H9 (cell line): ENCODE data around the gene P2RY12. TPM values are rescaled to one million over a fixed set of nuclear protein-coding genes. Genes with fewer than 3 reads are reported as not detected.

Experiments used
- DNase-seq: peaks from one replicate; pipeline ENCODE4 v3.0.0-alpha.2; 2017
- H2AFZ ChIP-seq: one replicate; pipeline ENCODE4 v1.6.1; 2013; ENCODE audit warnings: mild to moderate bottlenecking, low read length, control low read depth, moderate library complexity
- H2AK5ac ChIP-seq: 2 replicates; pipeline ENCODE4 v1.6.1; 2013; ENCODE audit warnings: low read length, control low read depth, mixed read lengths; ENCODE audit not compliant: insufficient read length
- H2BK120ac ChIP-seq: one replicate; pipeline ENCODE4 v1.6.1; 2013; ENCODE audit warnings: low read depth, mild to moderate bottlenecking, low read length, control low read depth, inconsistent platforms; ENCODE audit not compliant: poor library complexity, severe bottlenecking
- H2BK12ac ChIP-seq: 2 replicates; pipeline ENCODE4 v1.6.1; 2013; ENCODE audit warnings: low read length, control low read depth, mixed read lengths, low read depth; ENCODE audit not compliant: insufficient read length
- H2BK15ac ChIP-seq: 2 replicates; pipeline ENCODE4 v1.6.1; 2013; ENCODE audit warnings: low read depth, low read length, control low read depth
- H2BK20ac ChIP-seq: one replicate; pipeline ENCODE4 v1.6.1; 2013; ENCODE audit warnings: low read depth, mild to moderate bottlenecking, low read length, control low read depth, inconsistent platforms; ENCODE audit not compliant: poor library complexity, severe bottlenecking
- H2BK5ac ChIP-seq: 2 replicates; pipeline ENCODE4 v1.6.1; 2013; ENCODE audit warnings: low read length, control low read depth, mixed read lengths; ENCODE audit not compliant: insufficient read length
- H3K14ac ChIP-seq: 2 replicates; pipeline ENCODE4 v1.6.1; 2013; ENCODE audit warnings: low read length, control low read depth; ENCODE audit not compliant: insufficient read depth
- H3K18ac ChIP-seq: 2 replicates; pipeline ENCODE4 v1.6.1; 2013; ENCODE audit warnings: low read depth, mild to moderate bottlenecking, mixed read lengths, low read length, control low read depth; ENCODE audit not compliant: insufficient read length
- H3K23ac ChIP-seq: 2 replicates; pipeline ENCODE4 v1.6.1; 2013; ENCODE audit warnings: low read length, control low read depth, mixed read lengths, low read depth; ENCODE audit not compliant: insufficient read length
- H3K23me2 ChIP-seq: 2 replicates; pipeline ENCODE4 v1.6.1; 2013; ENCODE audit warnings: low read depth, mild to moderate bottlenecking, mixed read lengths, low read length, control low read depth; ENCODE audit not compliant: insufficient read length, poor library complexity, severe bottlenecking
- H3K27ac ChIP-seq: 2 replicates; pipeline ENCODE4 v1.5.1; 2013; ENCODE audit warnings: low read length, control low read depth, mixed read lengths, low read depth; ENCODE audit not compliant: insufficient read length
- H3K27me3 ChIP-seq: 2 replicates; pipeline ENCODE4 v1.6.1; 2013; ENCODE audit warnings: low read length, control low read depth, inconsistent platforms; ENCODE audit not compliant: insufficient read depth
- H3K4ac ChIP-seq: 2 replicates; pipeline ENCODE4 v1.6.1; 2013; ENCODE audit warnings: low read depth, mild to moderate bottlenecking, control low read depth, inconsistent platforms, low read length, moderate library complexity
- H3K4me1 ChIP-seq: 2 replicates; pipeline ENCODE4 v1.6.1; 2013; ENCODE audit warnings: low read length, control low read depth, inconsistent platforms; ENCODE audit not compliant: insufficient read depth
- H3K4me2 ChIP-seq: 2 replicates; pipeline ENCODE4 v1.6.1; 2013; ENCODE audit warnings: low read length, control low read depth, mixed read lengths; ENCODE audit not compliant: insufficient read length, insufficient read depth
- H3K56ac ChIP-seq: 2 replicates; pipeline ENCODE4 v1.6.1; 2013; ENCODE audit warnings: low read depth, mild to moderate bottlenecking, mixed read lengths, low read length, control low read depth; ENCODE audit not compliant: insufficient read length
- H3K79me1 ChIP-seq: 2 replicates; pipeline ENCODE4 v1.6.1; 2013; ENCODE audit warnings: low read depth, mild to moderate bottlenecking, moderate library complexity, low read length, control low read depth, inconsistent platforms; ENCODE audit not compliant: insufficient read depth, poor library complexity, severe bottlenecking
- H3K79me2 ChIP-seq: 2 replicates; pipeline ENCODE4 v1.6.1; 2013; ENCODE audit warnings: low read length, control low read depth, inconsistent platforms; ENCODE audit not compliant: insufficient read depth
- H3K9ac ChIP-seq: 2 replicates; pipeline ENCODE4 v1.6.1; 2013; ENCODE audit warnings: low read length, control low read depth, mixed read lengths; ENCODE audit not compliant: insufficient read length; ENCODE audit errors: extremely low read depth
- H3K9me3 ChIP-seq: one replicate; pipeline ENCODE4 v1.6.1; 2013; ENCODE audit warnings: low read depth, low read length, inconsistent platforms; ENCODE audit not compliant: control insufficient read depth
- H3T11ph ChIP-seq: one replicate; pipeline ENCODE4 v1.6.1; 2013; ENCODE audit warnings: mild to moderate bottlenecking, low read length, control low read depth, inconsistent platforms
- H4K20me1 ChIP-seq: one replicate; pipeline ENCODE4 v1.6.1; 2013; ENCODE audit not compliant: control insufficient read depth, insufficient read length, insufficient read depth
- H4K5ac ChIP-seq: 2 replicates; pipeline ENCODE4 v1.6.1; 2013; ENCODE audit warnings: low read depth, mild to moderate bottlenecking, mixed read lengths, low read length, control low read depth; ENCODE audit not compliant: insufficient read length
- H4K8ac ChIP-seq: replicated peaks from 2 replicates; pipeline ENCODE4 v1.6.1; 2013; ENCODE audit warnings: low read length, control low read depth, mixed read lengths, low read depth; ENCODE audit not compliant: insufficient read length
- H4K91ac ChIP-seq: 2 replicates; pipeline ENCODE4 v1.6.1; 2013; ENCODE audit warnings: low read depth, mild to moderate bottlenecking, moderate library complexity, mixed read lengths, low read length, control low read depth; ENCODE audit not compliant: insufficient read length
- H3K27ac Mint-ChIP-seq, 3 experiments: 2 replicates in 2 of 3; 3 replicates in 1 of 3; pipeline ENCODE4 v1.8.0; 2020 to 2021; ENCODE audit warnings: mixed read lengths in 3 of 3, mild to moderate bottlenecking in 1 of 3, moderate library complexity in 1 of 3
- H3K27me3 Mint-ChIP-seq: 2 replicates; pipeline ENCODE4 v1.8.0; 2021; ENCODE audit warnings: low read depth, mild to moderate bottlenecking, moderate library complexity, mixed read lengths
- H3K36me3 Mint-ChIP-seq, 3 experiments: 2 replicates in 2 of 3; 3 replicates in 1 of 3; pipeline ENCODE4 v1.8.0; 2020 to 2021; ENCODE audit warnings: low read depth in 3 of 3, mixed read lengths in 3 of 3; ENCODE audit not compliant: insufficient read depth in 1 of 3
- H3K4me1 Mint-ChIP-seq, 2 experiments: 2 replicates each; pipeline ENCODE4 v1.8.0; 2020; ENCODE audit warnings: mixed read lengths in 2 of 2
- H3K4me3 Mint-ChIP-seq, 2 experiments: 2 replicates in 1 of 2; 3 replicates in 1 of 2; pipeline ENCODE4 v1.8.0; 2020 to 2021; ENCODE audit warnings: mild to moderate bottlenecking in 2 of 2, mixed read lengths in 2 of 2, moderate library complexity in 1 of 2
- H3K9me3 Mint-ChIP-seq, 2 experiments: 2 replicates in 1 of 2; 3 replicates in 1 of 2; pipeline ENCODE4 v1.8.0; 2020; ENCODE audit warnings: mild to moderate bottlenecking in 2 of 2, mixed read lengths in 2 of 2, moderate library complexity in 1 of 2
- WGBS: extraction: QIAGEN DNeasy Blood & Tissue Kit; methylation state at CpG from one replicate; pipeline ENCODE4 v1.1.7; 2013; ENCODE audit warnings: missing lambda C conversion rate, low lambda C conversion rate, mixed read lengths; ENCODE audit not compliant: insufficient read length; ENCODE audit errors: extremely low coverage; 5-methylcytosine and 5-hydroxymethylcytosine counted together
- total RNA-seq: library from RNA; stranded (reverse); gene quantifications from 2 replicates; pipeline ENCODE4 v1.2.1, GENCODE V29; 2021
- TF ChIP-seq, protein P1 (sequence below): fragments of 200-600 bp; sonication (generic); conservative IDR thresholded peaks from 3 replicates; pipeline ENCODE4 v1.8.0; 2021; ENCODE audit warnings: antibody characterized with exemption, mild to moderate bottlenecking

P2RY12 gene
- total RNA-seq, 1 experiment from 2014 or later: not detected

- Histone ChIP-seq H3K23ac (no peak overlapping the region), H4K20me1 (no peaks in the 10 kb centered on the region), H4K5ac (no peak overlapping the region), H3K4me1 (no peaks in the 10 kb centered on the region), H3T11ph (no peak overlapping the region), H3K27me3 (no peaks in the 10 kb centered on the region), H3K79me1 (no peaks in the 10 kb centered on the region), H4K91ac (no peak overlapping the region), H3K14ac (no peak overlapping the region), H3K9me3 (no peaks in the 10 kb centered on the region), H3K18ac (no peak overlapping the region), H2BK15ac (no peak overlapping the region), H3K4me2 (no peak overlapping the region), H3K56ac (no peak overlapping the region), H2AK5ac (no peak overlapping the region), H2BK20ac (no peak overlapping the region), H3K79me2 (no peaks in the 10 kb centered on the region), H3K27ac (no peak overlapping the region), H2BK5ac (no peak overlapping the region), H4K8ac (no peak overlapping the region), H3K4ac (no peak overlapping the region), H3K23me2 (no peaks in the 10 kb centered on the region), H2BK120ac (no peak overlapping the region), H2AFZ (no peak overlapping the region), H2BK12ac (no peak overlapping the region), H3K9ac (no peak overlapping the region)
- DNase-seq: no peak
- TF ChIP-seq, protein P1, sequence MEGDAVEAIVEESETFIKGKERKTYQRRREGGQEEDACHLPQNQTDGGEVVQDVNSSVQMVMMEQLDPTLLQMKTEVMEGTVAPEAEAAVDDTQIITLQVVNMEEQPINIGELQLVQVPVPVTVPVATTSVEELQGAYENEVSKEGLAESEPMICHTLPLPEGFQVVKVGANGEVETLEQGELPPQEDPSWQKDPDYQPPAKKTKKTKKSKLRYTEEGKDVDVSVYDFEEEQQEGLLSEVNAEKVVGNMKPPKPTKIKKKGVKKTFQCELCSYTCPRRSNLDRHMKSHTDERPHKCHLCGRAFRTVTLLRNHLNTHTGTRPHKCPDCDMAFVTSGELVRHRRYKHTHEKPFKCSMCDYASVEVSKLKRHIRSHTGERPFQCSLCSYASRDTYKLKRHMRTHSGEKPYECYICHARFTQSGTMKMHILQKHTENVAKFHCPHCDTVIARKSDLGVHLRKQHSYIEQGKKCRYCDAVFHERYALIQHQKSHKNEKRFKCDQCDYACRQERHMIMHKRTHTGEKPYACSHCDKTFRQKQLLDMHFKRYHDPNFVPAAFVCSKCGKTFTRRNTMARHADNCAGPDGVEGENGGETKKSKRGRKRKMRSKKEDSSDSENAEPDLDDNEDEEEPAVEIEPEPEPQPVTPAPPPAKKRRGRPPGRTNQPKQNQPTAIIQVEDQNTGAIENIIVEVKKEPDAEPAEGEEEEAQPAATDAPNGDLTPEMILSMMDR: no peak
- Mint-ChIP-seq H3K4me3 (no peak overlapping the region), H3K9me3 (no peaks in the 10 kb centered on the region), H3K4me1 (peaks cover 13 to 19% of the 10 kb centered on the region in 2 experiments), H3K36me3 (no peaks in the 10 kb centered on the region), H3K27ac (no peak overlapping the region), H3K27me3 (no peaks in the 10 kb centered on the region)
- WGBS: no CpG with 5 or more reads among the region's 2 CpGs
These were observed 85.5 kb downstream of the P2RY12 start for GRCh38 chr3:151299006-151299405.
